Measurements from ENCODE around the gene TENT4A.

GRCh38 chr5:6674421-6674820 lies 38.8 kb upstream of the TENT4A start:
- no peak for TF ChIP-seq CTCF (IDR thresholded peaks at IDR 0.05)
- no peak for TF ChIP-seq POLR2A (IDR thresholded peaks at IDR 0.05)
- no peak for TF ChIP-seq POLR2AphosphoS5 (IDR thresholded peaks at IDR 0.05)
